GM10266 (cell line): ENCODE measurements around the gene RNPS1.

Experiments
- DNase-seq: peaks from one replicate; pipeline ENCODE4 v3.0.0; 2012; ENCODE audit errors: extremely low spot score
- TF ChIP-seq, protein P1 (sequence below): IDR thresholded peaks from 2 replicates; pipeline ENCODE4 v1.5.1; 2012; ENCODE audit warnings: mild to moderate bottlenecking, low read depth; ENCODE audit not compliant: control insufficient read depth, insufficient read depth; ENCODE audit errors: missing control alignments

The RNPS1 gene

DNA sequence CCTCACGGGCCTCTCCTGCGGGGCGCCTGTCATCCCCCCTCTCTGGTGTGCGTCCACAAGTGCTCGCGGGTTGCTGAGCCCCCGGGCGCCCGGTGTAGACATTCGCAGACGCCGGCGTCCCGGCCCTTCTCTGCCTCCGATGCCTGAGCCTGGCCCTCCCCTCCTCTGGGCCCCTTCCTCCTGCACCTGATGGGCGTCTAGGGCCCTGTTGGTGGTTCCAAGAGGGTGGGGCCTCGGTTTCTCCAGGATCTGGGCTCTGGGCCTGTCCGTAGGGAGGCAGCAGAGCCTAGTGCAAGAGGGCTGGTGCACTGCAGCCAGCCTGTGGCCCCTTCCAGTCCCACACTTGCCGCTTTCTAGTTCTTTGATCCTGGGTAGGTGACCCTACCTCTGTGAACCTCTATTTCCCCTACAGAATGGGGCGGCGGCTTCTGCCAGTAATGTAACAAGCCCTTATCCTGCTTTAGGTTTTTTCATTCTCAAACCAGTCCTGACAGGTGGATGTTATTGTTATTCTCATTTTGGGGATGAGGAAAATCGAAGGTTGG lies 43.9 kb downstream of the RNPS1 start:
- TF ChIP-seq, protein P1, sequence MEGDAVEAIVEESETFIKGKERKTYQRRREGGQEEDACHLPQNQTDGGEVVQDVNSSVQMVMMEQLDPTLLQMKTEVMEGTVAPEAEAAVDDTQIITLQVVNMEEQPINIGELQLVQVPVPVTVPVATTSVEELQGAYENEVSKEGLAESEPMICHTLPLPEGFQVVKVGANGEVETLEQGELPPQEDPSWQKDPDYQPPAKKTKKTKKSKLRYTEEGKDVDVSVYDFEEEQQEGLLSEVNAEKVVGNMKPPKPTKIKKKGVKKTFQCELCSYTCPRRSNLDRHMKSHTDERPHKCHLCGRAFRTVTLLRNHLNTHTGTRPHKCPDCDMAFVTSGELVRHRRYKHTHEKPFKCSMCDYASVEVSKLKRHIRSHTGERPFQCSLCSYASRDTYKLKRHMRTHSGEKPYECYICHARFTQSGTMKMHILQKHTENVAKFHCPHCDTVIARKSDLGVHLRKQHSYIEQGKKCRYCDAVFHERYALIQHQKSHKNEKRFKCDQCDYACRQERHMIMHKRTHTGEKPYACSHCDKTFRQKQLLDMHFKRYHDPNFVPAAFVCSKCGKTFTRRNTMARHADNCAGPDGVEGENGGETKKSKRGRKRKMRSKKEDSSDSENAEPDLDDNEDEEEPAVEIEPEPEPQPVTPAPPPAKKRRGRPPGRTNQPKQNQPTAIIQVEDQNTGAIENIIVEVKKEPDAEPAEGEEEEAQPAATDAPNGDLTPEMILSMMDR, result peak; percentile 20
- DNase-seq, result peak; percentile 66

DNA sequence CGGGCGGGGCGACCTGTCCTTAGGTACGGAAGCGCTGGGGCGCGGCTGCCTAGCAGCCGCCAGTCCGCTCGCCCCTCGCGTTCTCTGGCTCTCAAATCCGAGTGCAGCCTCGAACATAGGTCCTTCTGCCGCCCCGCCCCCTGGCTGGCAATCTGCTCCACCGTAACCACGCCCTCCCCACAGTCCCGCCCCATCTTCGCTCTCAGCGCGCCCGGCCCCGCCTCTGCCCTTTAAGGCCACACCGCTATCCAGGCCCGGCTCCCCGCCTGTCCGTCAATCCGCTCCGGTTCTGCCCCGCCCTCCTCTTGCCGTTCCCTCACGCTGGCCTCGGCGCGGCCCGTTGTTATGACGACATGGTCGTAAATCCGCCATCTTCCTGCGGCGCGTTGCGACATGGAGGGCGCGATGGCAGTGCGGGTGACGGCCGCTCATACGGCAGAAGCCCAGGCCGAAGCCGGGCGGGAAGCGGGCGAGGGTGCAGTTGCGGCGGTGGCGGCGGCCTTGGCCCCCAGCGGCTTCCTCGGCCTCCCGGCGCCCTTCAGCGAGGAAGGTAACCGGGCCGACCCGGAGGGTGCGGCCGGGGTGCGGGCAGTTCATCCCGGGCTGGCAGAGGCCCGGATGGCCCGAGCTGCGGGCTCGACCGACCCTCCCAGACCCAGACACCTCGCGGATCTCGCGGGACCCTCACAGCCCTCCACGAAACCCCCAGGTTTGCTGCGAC lies 44.5 kb downstream of the RNPS1 start, which contains the start of gene E4F1:
Gene E4F1 (plus strand): TSS at position 371 of the 721 bp plus-strand sequence. CDS start 23 bp downstream, at position 394.
- peak; percentile 100 for DNase-seq
- TF ChIP-seq, protein P1, result no peak

DNA sequence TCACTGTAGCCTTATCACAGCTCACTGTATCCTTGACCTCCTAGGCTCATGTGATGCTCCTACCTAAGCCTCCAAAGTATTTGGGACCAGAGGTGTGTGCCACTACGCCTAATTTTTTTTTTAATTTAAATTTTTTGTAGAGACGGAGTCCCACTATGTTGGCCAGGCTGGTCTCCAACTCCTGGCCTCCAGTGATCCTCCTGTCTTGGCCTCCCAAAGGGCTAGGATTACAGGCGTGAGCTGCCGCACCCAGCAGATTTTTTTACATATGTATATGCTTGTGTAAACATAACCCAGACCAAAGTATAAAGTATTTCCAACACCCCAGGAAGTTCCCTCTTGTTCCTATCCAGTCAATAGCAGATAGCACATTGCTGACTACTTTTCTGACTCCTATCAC lies 51.6 kb downstream of the RNPS1 start:
- no peak for DNase-seq
- TF ChIP-seq, protein P1, result no peak

DNA sequence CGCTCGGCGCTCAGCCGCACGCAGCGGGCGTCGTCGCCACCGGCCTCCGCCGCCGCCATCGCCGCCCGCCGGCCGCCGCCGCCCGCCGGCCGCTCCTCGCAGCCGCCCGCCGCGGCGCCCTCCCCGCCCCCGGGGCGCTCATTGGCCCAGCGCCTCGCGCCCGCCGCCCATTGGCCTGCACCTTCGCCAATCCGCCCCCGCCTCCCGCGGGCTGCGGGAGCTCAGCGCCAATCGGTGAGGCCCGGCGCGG lies 53.3 kb downstream of the RNPS1 start, which contains the start of gene PGP:
Gene PGP (minus strand): TSS at position 122 of the 250 bp plus-strand sequence. CDS start 63 bp downstream, at position 59.
- TF ChIP-seq, protein P1, result no peak
- no peak for DNase-seq

DNA sequence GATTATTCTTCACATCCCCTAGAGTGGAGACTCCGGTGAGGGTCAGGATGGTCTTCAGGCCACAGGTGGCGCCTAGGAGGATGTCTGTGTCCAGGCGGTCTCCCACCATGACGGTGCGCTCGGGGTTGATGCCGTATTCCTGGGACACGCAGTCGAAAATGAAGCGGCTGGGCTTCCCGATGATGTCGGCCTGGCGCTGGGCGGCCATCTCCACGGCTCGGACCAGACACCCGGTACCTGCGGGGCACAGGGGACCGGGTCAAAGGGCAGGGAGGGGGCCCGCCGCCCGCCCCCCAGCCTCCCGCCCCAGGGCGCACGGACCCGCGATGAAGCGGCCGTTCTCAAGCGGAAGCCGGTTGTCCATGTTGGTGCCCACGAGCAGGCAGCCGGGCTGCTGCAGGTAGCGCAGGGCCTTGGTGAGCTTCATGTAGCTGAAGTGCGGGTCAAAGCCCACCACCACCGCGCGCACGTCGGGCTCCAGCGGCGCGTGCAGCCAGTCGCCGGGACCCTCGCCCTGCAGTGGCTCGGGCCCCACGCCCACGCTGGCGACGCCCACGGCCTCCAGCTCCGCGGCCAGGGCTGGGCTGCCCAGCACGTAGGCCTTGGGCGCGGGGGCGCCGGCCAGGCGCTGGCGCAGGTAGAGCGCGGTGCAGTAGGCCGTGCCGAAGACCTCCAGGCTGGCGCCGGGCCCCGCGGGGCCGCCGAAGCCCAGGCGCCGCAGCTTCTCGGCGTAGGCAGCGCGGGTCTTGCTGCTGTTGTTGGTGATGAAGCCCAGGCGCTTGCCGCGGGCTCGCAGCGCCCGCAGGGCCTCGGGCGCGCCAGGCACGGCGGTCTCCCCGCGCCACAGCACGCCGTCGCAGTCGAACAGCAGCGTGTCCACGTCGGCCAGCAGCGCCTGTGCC lies 53.9 kb downstream of the RNPS1 start:
- TF ChIP-seq, protein P1, result no peak
- no peak for DNase-seq

DNA sequence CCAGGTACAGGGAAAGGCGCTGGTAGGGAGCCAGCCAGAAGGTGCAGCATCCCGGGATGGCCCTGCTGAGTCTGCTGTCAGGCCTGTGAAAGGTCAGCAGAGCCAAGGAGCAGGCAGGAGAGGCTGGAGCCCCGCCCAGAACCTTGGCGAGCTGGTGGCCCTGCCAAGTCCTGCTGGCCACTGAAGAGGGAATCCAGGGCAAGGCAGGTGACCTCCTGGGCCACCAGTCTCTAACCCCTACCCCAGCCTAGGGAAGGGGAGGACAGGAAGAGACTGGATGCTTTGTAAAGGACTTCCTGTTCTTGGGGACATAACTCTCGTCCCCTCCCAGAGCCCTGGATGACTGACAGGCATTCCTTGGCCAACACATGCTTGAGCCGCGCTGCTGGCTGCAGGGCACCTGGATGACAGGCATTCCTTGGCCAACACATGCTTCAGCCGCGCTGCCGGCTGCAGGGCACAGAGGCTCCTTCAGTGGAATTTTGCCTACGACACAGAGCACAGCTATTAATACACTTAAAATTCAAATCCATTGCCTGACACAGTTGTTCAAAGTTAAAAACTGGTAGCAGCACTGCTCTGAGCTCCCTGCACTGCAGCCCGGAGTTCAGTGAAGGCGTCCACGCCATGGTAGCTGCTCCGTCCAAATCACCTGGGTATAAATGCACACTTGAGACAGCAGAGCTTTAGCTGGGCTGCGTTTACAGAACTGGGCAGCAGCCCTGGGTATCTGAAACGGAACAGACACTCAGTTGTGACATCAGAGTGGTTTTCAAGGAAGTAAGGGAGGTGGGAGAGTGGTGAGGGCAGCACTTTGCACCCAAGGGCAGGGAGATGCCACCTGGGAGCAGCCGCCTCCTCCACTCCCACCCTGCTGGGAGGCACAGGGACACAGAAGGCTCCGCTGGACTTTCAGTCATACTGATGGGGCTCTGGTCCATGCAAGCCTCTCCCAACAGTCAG lies 55.3 kb downstream of the RNPS1 start:
- TF ChIP-seq, protein P1, result no peak

More for the DNA sequence above, 55.3 kb downstream of the RNPS1 start:
- no peak for DNase-seq
